ENCODE results near the gene ITM2B. TPM values are rescaled to one million over a fixed set of nuclear protein-coding genes. Genes with fewer than 3 reads are reported as not detected.

Gene ITM2B
- total RNA-seq, 4 donors from 2014 or later, result 136 to 528 (median 417) TPM

- Histone ChIP-seq H3K27ac (no peak overlapping the region), H3K4me1 (peaks cover 0 to 12% (median 4%) of the 10 kb centered on the region in 4 donors), H3K27me3 (no peaks in the 10 kb centered on the region), H3K4me3 (no peak overlapping the region), H3K9me3 (no peaks in the 10 kb centered on the region), H3K36me3 (peaks cover 0 to 53% (median 0%) of the 10 kb centered on the region in 3 donors)
- TF ChIP-seq POLR2A (IDR thresholded peaks at IDR 0.05), result no peak
- no peak for TF ChIP-seq CTCF (IDR thresholded peaks at IDR 0.05)
- DNase-seq, result no peak
Observed at GRCh38 chr13:48253849-48254248, 20.8 kb downstream of the ITM2B start.

GRCh38 chr13:48255090-48255489 is 22.1 kb downstream of the ITM2B start:
- Histone ChIP-seq H3K27ac (no peak overlapping the region), H3K36me3 (peaks cover 0 to 65% (median 0%) of the 10 kb centered on the region in 3 donors), H3K4me3 (no peak overlapping the region), H3K4me1 (peaks cover 0 to 10% (median 2%) of the 10 kb centered on the region in 4 donors), H3K9me3 (no peaks in the 10 kb centered on the region), H3K27me3 (no peaks in the 10 kb centered on the region)
- no peak for DNase-seq
- TF ChIP-seq CTCF (IDR thresholded peaks at IDR 0.05), result no peak
- TF ChIP-seq POLR2A (IDR thresholded peaks at IDR 0.05), result no peak

- Histone ChIP-seq H3K9me3 (no peaks in the 10 kb centered on the region), H3K4me3 (no peak overlapping the region), H3K4me1 (peaks cover 0 to 6% (median 2%) of the 10 kb centered on the region in 4 donors), H3K27me3 (no peaks in the 10 kb centered on the region), H3K27ac (no peak overlapping the region), H3K36me3 (peaks cover 0 to 73% (median 0%) of the 10 kb centered on the region in 3 donors)
- no peak for TF ChIP-seq CTCF (IDR thresholded peaks at IDR 0.05)
- no peak for TF ChIP-seq POLR2A (IDR thresholded peaks at IDR 0.05)
- no peak for DNase-seq
Observed at GRCh38 chr13:48255954-48256353, 22.9 kb downstream of the ITM2B start.

- Histone ChIP-seq H3K4me1 (peaks cover 0 to 6% (median 2%) of the 10 kb centered on the region in 4 donors), H3K4me3 (no peak overlapping the region), H3K9me3 (no peaks in the 10 kb centered on the region), H3K27ac (no peak overlapping the region), H3K36me3 (peaks cover 0 to 92% (median 0%) of the 10 kb centered on the region in 3 donors), H3K27me3 (no peaks in the 10 kb centered on the region)
- no peak for DNase-seq
- TF ChIP-seq POLR2A (IDR thresholded peaks at IDR 0.05), result no peak
- no peak for TF ChIP-seq CTCF (IDR thresholded peaks at IDR 0.05)
Observed at GRCh38 chr13:48258002-48258401, 25.0 kb downstream of the ITM2B start.

GRCh38 chr13:48258430-48258829 is 25.4 kb downstream of the ITM2B start:
- no peak for DNase-seq
- Histone ChIP-seq H3K36me3 (peaks cover 0 to 97% (median 0%) of the 10 kb centered on the region in 3 donors), H3K9me3 (no peaks in the 10 kb centered on the region), H3K27ac (no peak overlapping the region), H3K4me1 (peaks cover 0 to 6% (median 2%) of the 10 kb centered on the region in 4 donors), H3K27me3 (no peaks in the 10 kb centered on the region), H3K4me3 (no peak overlapping the region)
- TF ChIP-seq POLR2A (IDR thresholded peaks at IDR 0.05) (no peak), CTCF (IDR thresholded peaks at IDR 0.05) (no peak)

- no peaks in the 10 kb centered on the region for H3K27me3 ChIP-seq
- no peaks in the 10 kb centered on the region for H3K9me3 ChIP-seq
- H3K4me3 ChIP-seq, result no peak overlapping the region
- no peak overlapping the region for H3K27ac ChIP-seq
- no peak for TF ChIP-seq POLR2A (IDR thresholded peaks at IDR 0.05)
- no peak for TF ChIP-seq CTCF (IDR thresholded peaks at IDR 0.05)
- H3K36me3 ChIP-seq, result peaks cover 0 to 78% (median 0%) of the 10 kb centered on the region in 3 donors
- peaks cover 0 to 6% (median 2%) of the 10 kb centered on the region in 4 donors for H3K4me1 ChIP-seq
- DNase-seq, result no peak
Observed at GRCh38 chr13:48260970-48261369, 28.0 kb downstream of the ITM2B start.

Measured in Peyer's patch (tissue), 4 donors.